K562 (cell line): ENCODE measurements around the gene KCTD1. TPM values are rescaled to one million over a fixed set of nuclear protein-coding genes. Genes with fewer than 3 reads are reported as not detected.

Experiments used
- BCOR ChIP-seq: fragments of 450-650 bp; IDR thresholded peaks from 2 replicates; pipeline ENCODE4 v1.6.1; 2016
- CBFA2T2 ChIP-seq: fragments of 450-650 bp; conservative IDR thresholded peaks from 2 replicates; pipeline ENCODE4 v1.6.1; 2017; ENCODE audit warnings: mild to moderate bottlenecking
- CBFB ChIP-seq: sonication (generic); formaldehyde crosslinking; IDR thresholded peaks from 2 replicates; pipeline ENCODE4 v1.4.0; 2020; ENCODE audit warnings: mild to moderate bottlenecking, missing genetic modification reagents
- LARP7 ChIP-seq: fragments of 450-650 bp; IDR thresholded peaks from 2 replicates; pipeline ENCODE4 v1.6.1; 2016
- LEF1 ChIP-seq: fragments of 450-650 bp; IDR thresholded peaks from 2 replicates; pipeline ENCODE4 v1.6.1; 2016; ENCODE audit warnings: mild to moderate bottlenecking
- MYC ChIP-seq, 2 experiments: fragments of 250-450 bp in 1 of 2; sonication (Bioruptor Pico) in 1 of 2; IDR thresholded peaks; 2 replicates each; pipeline versions ENCODE4 v1.5.1 to v1.6.1; 2012 to 2021; ENCODE audit warnings: low read depth in 2 of 2, borderline replicate concordance in 1 of 2, improper control_type of control experiment in 1 of 2, low read length in 1 of 2, mild to moderate bottlenecking in 1 of 2, moderate library complexity in 1 of 2
- PTRF ChIP-seq: fragments of 450-650 bp; IDR thresholded peaks from 2 replicates; pipeline ENCODE4 v1.6.1; 2016; ENCODE audit warnings: mild to moderate bottlenecking, missing genetic modification characterization, missing compliant biosample characterization
- SOX6 ChIP-seq: fragments of 450-650 bp; IDR thresholded peaks from 2 replicates; pipeline ENCODE4 v1.6.1; 2014; ENCODE audit warnings: mild to moderate bottlenecking
- ZNF75A ChIP-seq: fragments of 450-650 bp; formaldehyde crosslinking; IDR thresholded peaks from 2 replicates; pipeline ENCODE4 v1.4.0; 2020; ENCODE audit warnings: mild to moderate bottlenecking
- polyA plus RNA-seq, 8 experiments: library from polyadenylated mRNA; depleted of rRNA in 4 of 8; stranded (reverse) in 5 of 8; unstranded in 3 of 8; fragments of >200 nt; fragmentation: Nextera tagmentation in 2 of 8; fragmentation: Illumina TruSeq in 1 of 8; extraction: Ambion mirVana in 2 of 8; extraction: Trizol in 1 of 8; gene quantifications; 2 replicates each; pipeline versions ENCODE4 v1.2.1 to v1.2.3, GENCODE V29; 2011 to 2014; ENCODE audit warnings: inconsistent platforms in 1 of 8, missing spikeins in 1 of 8
- total RNA-seq, 7 experiments: library from RNA; depleted of rRNA in 6 of 7; stranded (reverse); fragments of >200 nt in 6 of 7; fragmentation: Illumina TruSeq in 2 of 7; extraction: Trizol in 2 of 7; gene quantifications; 2 replicates each; pipeline versions ENCODE4 v1.2.1 to v1.2.3, GENCODE V29; 2011 to 2021; ENCODE audit warnings: low replicate concordance in 1 of 7
- TF ChIP-seq, protein P1 (sequence below), 2 experiments: fragments of 250-450 bp in 1 of 2; fragments of 450-650 bp in 1 of 2; sonication (Bioruptor Pico) in 1 of 2; IDR thresholded peaks; 2 replicates each; pipeline versions ENCODE4 v1.6.1 to v1.8.0; 2016 to 2021; ENCODE audit warnings: mild to moderate bottlenecking in 2 of 2, moderate library complexity in 2 of 2, missing compliant biosample characterization in 1 of 2, missing genetic modification characterization in 1 of 2
- TF ChIP-seq, protein P2 (sequence below): fragments of 450-650 bp; IDR thresholded peaks from 2 replicates; pipeline ENCODE4 v1.6.1; 2016
- TF ChIP-seq, protein P3 (sequence below): fragments of 250-450 bp; sonication (Bioruptor Pico); IDR thresholded peaks from 2 replicates; pipeline ENCODE4 v1.4.0; 2020; ENCODE audit warnings: mild to moderate bottlenecking
- TF ChIP-seq, protein P4 (sequence below): fragments of 450-650 bp; formaldehyde crosslinking; IDR thresholded peaks from 2 replicates; pipeline ENCODE4 v1.4.0; 2020; ENCODE audit warnings: mild to moderate bottlenecking, moderate library complexity
- TF ChIP-seq, protein P5 (sequence below): fragments of 250-450 bp; sonication (Bioruptor Pico); IDR thresholded peaks from 2 replicates; pipeline ENCODE4 v1.9.0; 2021; ENCODE audit warnings: mild to moderate bottlenecking
- TF ChIP-seq, protein P6 (sequence below), 2 experiments: fragments of 450-650 bp; IDR thresholded peaks; 2 replicates each; pipeline ENCODE4 v1.6.1; 2016; ENCODE audit warnings: mild to moderate bottlenecking in 2 of 2, borderline replicate concordance in 1 of 2, low read depth in 1 of 2, moderate library complexity in 1 of 2

The KCTD1 gene
- total and polyA plus RNA-seq, 9 of the 15 experiments (the other 6 are each of a cell fraction or from before 2014, with no cell fraction given) = not detected

DNA sequence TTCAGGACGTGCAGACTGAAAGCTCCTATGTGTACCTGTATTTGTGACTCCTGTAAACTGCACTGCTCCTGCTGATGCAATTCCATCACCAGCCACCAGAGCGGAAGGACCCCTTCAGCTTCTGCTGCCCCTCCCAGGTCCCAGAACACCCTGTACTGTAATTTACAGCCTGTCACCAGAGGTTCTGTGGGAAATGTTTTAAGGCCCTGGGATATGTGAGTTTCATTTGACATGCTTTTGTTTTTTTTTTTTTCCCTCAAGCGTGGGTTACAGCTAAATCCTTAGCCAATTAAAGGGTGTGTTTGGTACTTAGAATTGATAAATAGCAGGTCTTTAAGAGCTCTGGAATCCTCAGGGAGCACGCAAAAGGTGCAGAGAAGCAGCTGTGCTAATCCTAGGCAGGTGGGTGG lies 79.4 kb downstream of the KCTD1 start (continued):
- TF ChIP-seq MYC (IDR thresholded peaks at IDR 0.05; ENCODE audit: low read depth, low read length) (0 out of 2 replicates have a peak, but pooled peaks have one; percentile 9), MYC (CRISPR knock-in tag; IDR thresholded peaks at IDR 0.05; ENCODE audit: borderline replicate concordance, low read depth) (no peak), CBFA2T2 (no peak), BCOR (no peak), SOX6 (no peak), PTRF (no peak), CBFB (no peak), LEF1 (no peak), ZNF75A (CRISPR knock-in tag) (no peak), LARP7 (no peak)
- TF ChIP-seq, protein P1, sequence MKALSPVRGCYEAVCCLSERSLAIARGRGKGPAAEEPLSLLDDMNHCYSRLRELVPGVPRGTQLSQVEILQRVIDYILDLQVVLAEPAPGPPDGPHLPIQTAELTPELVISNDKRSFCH (CRISPR knock-in tag; IDR thresholded peaks at IDR 0.05) = no peak
- TF ChIP-seq, protein P1 (tag; IDR thresholded peaks at IDR 0.05) = no peak
- TF ChIP-seq, protein P2, sequence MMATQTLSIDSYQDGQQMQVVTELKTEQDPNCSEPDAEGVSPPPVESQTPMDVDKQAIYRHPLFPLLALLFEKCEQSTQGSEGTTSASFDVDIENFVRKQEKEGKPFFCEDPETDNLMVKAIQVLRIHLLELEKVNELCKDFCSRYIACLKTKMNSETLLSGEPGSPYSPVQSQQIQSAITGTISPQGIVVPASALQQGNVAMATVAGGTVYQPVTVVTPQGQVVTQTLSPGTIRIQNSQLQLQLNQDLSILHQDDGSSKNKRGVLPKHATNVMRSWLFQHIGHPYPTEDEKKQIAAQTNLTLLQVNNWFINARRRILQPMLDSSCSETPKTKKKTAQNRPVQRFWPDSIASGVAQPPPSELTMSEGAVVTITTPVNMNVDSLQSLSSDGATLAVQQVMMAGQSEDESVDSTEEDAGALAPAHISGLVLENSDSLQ = peak; percentile 93
- TF ChIP-seq, protein P3, sequence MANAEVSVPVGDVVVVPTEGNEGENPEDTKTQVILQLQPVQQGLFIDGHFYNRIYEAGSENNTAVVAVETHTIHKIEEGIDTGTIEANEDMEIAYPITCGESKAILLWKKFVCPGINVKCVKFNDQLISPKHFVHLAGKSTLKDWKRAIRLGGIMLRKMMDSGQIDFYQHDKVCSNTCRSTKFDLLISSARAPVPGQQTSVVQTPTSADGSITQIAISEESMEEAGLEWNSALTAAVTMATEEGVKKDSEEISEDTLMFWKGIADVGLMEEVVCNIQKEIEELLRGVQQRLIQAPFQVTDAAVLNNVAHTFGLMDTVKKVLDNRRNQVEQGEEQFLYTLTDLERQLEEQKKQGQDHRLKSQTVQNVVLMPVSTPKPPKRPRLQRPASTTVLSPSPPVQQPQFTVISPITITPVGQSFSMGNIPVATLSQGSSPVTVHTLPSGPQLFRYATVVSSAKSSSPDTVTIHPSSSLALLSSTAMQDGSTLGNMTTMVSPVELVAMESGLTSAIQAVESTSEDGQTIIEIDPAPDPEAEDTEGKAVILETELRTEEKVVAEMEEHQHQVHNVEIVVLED (CRISPR knock-in tag) = no peak
- TF ChIP-seq, protein P4, sequence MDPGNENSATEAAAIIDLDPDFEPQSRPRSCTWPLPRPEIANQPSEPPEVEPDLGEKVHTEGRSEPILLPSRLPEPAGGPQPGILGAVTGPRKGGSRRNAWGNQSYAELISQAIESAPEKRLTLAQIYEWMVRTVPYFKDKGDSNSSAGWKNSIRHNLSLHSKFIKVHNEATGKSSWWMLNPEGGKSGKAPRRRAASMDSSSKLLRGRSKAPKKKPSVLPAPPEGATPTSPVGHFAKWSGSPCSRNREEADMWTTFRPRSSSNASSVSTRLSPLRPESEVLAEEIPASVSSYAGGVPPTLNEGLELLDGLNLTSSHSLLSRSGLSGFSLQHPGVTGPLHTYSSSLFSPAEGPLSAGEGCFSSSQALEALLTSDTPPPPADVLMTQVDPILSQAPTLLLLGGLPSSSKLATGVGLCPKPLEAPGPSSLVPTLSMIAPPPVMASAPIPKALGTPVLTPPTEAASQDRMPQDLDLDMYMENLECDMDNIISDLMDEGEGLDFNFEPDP = no peak
- TF ChIP-seq, protein P5, sequence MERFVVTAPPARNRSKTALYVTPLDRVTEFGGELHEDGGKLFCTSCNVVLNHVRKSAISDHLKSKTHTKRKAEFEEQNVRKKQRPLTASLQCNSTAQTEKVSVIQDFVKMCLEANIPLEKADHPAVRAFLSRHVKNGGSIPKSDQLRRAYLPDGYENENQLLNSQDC (CRISPR knock-in tag) = no peak
- TF ChIP-seq, protein P6, sequence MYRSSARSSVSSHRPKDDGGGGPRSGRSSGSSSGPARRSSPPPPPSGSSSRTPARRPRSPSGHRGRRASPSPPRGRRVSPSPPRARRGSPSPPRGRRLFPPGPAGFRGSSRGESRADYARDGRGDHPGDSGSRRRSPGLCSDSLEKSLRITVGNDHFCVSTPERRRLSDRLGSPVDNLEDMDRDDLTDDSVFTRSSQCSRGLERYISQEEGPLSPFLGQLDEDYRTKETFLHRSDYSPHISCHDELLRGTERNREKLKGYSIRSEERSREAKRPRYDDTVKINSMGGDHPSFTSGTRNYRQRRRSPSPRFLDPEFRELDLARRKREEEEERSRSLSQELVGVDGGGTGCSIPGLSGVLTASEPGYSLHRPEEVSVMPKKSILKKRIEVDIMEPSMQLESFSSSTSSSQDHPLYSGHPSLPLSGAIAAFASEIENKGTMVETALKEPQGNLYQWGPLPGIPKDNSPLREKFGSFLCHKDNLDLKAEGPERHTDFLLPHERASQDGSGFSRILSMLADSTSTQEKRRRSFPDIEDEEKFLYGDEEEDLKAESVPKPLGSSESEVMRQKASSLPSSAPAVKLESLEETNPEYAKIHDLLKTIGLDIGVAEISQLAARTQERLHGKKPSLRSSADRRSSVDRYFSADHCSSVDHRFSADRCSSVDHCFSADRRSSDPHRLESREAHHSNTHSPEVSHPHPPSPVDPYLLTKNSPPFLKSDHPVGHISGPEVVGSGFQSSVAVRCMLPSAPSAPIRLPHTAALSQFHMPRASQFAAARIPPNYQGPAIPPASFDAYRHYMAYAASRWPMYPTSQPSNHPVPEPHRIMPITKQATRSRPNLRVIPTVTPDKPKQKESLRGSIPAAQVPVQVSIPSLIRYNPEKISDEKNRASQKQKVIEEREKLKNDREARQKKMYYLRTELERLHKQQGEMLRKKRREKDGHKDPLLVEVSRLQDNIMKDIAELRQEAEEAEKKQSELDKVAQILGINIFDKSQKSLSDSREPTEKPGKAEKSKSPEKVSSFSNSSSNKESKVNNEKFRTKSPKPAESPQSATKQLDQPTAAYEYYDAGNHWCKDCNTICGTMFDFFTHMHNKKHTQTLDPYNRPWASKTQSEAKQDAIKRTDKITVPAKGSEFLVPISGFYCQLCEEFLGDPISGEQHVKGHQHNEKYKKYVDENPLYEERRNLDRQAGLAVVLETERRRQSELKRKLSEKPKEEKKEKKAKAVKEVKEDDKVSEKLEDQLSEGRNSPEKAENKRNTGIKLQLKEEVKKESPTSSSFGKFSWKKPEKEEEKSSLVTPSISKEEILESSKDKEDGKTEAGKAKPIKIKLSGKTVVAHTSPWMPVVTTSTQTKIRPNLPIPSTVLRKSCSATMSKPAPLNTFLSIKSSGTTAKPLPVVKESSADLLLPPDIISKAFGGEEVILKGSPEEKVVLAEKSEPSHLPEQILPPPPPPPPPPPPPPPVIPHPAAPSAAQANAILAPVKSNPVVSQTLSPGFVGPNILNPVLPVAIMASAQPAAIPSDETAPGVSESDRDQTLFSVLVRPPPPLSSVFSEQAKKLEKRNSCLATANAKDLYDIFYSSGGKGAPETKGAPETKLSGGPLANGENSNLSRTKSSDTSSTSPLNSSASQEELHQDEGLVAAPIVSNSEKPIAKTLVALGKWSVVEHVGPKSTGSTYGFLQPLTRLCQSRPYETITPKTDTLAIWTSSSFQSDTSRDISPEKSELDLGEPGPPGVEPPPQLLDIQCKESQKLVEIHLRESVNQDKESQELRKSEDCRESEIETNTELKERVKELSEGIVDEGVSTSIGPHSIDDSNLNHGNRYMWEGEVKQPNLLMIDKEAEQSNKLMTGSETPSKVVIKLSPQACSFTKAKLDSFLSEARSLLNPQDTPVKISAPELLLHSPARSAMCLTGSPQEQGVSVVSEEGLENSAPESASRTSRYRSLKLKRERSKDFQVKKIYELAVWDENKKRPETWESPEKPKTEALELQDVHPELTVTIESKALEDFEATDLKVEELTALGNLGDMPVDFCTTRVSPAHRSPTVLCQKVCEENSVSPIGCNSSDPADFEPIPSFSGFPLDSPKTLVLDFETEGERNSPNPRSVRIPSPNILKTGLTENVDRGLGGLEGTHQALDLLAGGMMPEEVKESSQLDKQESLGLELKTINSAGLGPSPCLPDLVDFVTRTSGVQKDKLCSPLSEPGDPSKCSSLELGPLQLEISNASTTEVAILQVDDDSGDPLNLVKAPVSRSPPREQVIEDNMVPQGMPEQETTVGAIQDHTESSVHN (IDR thresholded peaks at IDR 0.05; ENCODE audit: borderline replicate concordance in 1 of 2, low read depth in 1 of 2) = no peak
